Endothelial cell of umbilical vein (primary cell): ENCODE data around the gene KCNJ6.

Experiments used
- EZH2 ChIP-seq: IDR thresholded peaks from 2 replicates; pipeline ENCODE4 v1.6.1; 2012; ENCODE audit warnings: borderline replicate concordance, low read depth, mild to moderate bottlenecking, moderate library complexity, low read length, inconsistent platforms; ENCODE audit not compliant: severe bottlenecking
- FOS ChIP-seq: IDR thresholded peaks from 2 replicates; pipeline ENCODE4 v1.6.1; 2011; ENCODE audit warnings: mild to moderate bottlenecking, low read length, moderate library complexity, borderline replicate concordance; ENCODE audit not compliant: insufficient read depth
- JUN ChIP-seq: IDR thresholded peaks from 2 replicates; pipeline ENCODE4 v1.6.1; 2011; ENCODE audit warnings: borderline replicate concordance, low read depth; ENCODE audit not compliant: insufficient read length, insufficient read depth
- MAX ChIP-seq: IDR thresholded peaks from 2 replicates; pipeline ENCODE4 v1.6.1; 2011; ENCODE audit not compliant: insufficient read depth, insufficient read length
- MYC ChIP-seq: IDR thresholded peaks from one replicate; pipeline ENCODE4 v1.6.1; 2011; ENCODE audit warnings: mild to moderate bottlenecking, low read depth, low read length
- POLR2A ChIP-seq: IDR thresholded peaks from 2 replicates; pipeline ENCODE4 v1.6.1; 2012; ENCODE audit warnings: low read depth, mild to moderate bottlenecking, control low read depth, low read length
- POLR2AphosphoS5 ChIP-seq: IDR thresholded peaks from 2 replicates; pipeline ENCODE4 v1.6.1; 2012; ENCODE audit warnings: low read depth, mild to moderate bottlenecking, control low read depth, low read length, moderate library complexity; ENCODE audit not compliant: insufficient read depth
- TF ChIP-seq, protein P1 (sequence below), 2 donors: IDR thresholded peaks; 1 replicate in 1 of 2; 2 replicates in 1 of 2; pipeline ENCODE4 v1.5.1; 2011; ENCODE audit warnings: low read length in 2 of 2, mild to moderate bottlenecking in 2 of 2, moderate library complexity in 2 of 2, control low read depth in 1 of 2, inconsistent platforms in 1 of 2, low read depth in 1 of 2; ENCODE audit not compliant: insufficient read depth in 1 of 2; ENCODE audit errors: extremely low read depth in 1 of 2

DNA sequence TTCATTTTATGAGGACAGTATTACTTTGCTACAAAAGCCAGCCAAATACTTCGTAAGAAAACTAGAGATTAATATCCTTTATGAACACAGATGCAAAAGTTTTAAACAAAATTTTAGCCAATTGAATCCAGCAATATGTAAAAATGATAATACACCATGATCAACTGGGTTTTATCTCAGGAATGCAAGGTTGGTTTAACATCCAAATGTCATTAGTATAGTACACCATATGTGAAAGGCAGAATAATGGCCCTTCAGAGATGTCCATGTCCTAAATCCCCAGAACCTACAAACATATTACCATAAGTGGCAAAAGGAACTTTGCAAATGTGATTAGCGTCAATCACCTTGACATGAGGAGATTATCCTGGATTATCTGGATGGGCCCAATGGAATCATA is 16.7 kb upstream of the KCNJ6 start:
- TF ChIP-seq, protein P1, sequence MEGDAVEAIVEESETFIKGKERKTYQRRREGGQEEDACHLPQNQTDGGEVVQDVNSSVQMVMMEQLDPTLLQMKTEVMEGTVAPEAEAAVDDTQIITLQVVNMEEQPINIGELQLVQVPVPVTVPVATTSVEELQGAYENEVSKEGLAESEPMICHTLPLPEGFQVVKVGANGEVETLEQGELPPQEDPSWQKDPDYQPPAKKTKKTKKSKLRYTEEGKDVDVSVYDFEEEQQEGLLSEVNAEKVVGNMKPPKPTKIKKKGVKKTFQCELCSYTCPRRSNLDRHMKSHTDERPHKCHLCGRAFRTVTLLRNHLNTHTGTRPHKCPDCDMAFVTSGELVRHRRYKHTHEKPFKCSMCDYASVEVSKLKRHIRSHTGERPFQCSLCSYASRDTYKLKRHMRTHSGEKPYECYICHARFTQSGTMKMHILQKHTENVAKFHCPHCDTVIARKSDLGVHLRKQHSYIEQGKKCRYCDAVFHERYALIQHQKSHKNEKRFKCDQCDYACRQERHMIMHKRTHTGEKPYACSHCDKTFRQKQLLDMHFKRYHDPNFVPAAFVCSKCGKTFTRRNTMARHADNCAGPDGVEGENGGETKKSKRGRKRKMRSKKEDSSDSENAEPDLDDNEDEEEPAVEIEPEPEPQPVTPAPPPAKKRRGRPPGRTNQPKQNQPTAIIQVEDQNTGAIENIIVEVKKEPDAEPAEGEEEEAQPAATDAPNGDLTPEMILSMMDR (IDR thresholded peaks at IDR 0.05; ENCODE audit: extremely low read depth in 1 of 2, insufficient read depth in 1 of 2, low read depth in 1 of 2, low read length in 2 of 2) = no peak
- TF ChIP-seq POLR2A (no peak), FOS (no peak), MAX (no peak), JUN (no peak), EZH2 (no peak), MYC (no peak), POLR2AphosphoS5 (no peak)
